Measurements from ENCODE around the gene FDX2. TPM values are rescaled to one million over a fixed set of nuclear protein-coding genes. Genes with fewer than 3 reads are reported as not detected.

FDX2 gene
- total RNA-seq, result 20.7 TPM

GRCh38 chr19:10315335-10316214, at the start of gene FDX2:
TSS of gene FDX2 (minus strand) at chr19:10316015. CDS start at chr19:10315996, 19 bp downstream.

GRCh38 chr19:10339380-10339960, 23.7 kb upstream of the FDX2 start, which contains the start of gene ICAM3:
TSS of gene ICAM3 (minus strand) at chr19:10339624. CDS start at chr19:10339614, 10 bp downstream.

DNA sequence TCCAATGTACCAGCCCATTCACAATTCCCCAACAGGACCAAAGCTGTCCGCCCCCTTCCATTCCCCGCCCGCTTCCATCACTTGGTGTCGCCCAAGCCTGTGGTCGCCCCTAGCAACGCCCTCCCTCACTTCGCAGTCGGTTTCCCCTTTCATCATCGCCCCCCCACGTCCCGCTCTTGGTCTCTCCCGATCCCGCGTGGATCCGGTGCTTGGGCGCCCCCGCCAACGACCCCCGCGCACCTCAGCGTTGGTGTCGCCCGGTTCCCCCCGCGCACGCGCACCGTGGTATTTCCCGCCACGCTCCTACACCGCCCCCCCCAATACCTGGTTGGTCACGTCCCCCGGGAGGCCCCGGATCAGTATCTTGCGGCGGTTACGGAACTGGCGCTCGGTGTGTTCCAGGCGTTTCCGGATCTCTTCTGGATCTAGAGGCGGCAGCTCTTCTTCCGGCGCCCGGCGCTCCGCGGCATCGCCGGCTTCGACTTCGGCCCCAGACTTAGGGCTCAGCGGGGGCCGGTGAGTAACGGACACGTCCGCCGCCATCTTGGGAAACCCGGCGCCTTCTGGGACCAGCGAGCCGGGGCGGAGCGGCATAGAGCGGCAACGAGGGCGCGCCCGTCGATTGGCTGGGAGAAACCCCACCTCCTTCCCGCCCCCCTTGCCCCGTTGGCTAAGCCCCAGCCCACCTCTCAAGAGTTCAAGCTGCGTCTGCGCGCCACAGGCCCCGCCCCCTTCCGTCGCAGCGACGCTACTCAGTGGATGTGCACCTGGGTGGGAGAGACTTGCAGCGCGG, 17.3 kb upstream of the FDX2 start, which contains the start of gene RAVER1:
Gene RAVER1 (minus strand): TSS at position 565 of the 793 bp plus-strand sequence. CDS start 22 bp downstream, at position 543.

DNA sequence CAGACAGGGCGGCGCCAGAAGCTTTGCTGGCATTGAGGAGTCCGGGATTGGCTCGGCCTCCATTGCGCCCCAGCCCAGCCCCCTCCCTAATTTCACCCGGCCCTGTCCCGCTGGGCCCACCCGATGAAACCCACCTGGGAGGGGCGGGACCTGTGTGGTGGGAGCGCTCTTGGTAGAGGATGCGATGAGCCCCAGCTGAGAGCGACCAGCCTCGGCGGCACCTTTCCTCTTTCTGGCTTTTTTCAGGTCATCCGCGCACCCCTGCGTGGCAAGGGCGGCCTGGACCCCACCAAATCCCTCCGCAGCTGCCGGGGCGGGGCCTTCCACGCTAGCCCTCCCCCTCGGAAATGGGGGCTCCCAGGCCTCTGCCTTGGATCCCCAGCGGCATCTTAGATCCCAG, 6.4 kb downstream of the FDX2 start, which contains the start of gene ZGLP1:
Gene ZGLP1 (minus strand): TSS at position 393 of the 400 bp plus-strand sequence.

GRCh38 chr19:10289836-10290356, 25.9 kb downstream of the FDX2 start, which contains the start of gene ICAM5:
TSS of gene ICAM5 (plus strand) at chr19:10289952. CDS start at chr19:10290044, 92 bp downstream.

DNA sequence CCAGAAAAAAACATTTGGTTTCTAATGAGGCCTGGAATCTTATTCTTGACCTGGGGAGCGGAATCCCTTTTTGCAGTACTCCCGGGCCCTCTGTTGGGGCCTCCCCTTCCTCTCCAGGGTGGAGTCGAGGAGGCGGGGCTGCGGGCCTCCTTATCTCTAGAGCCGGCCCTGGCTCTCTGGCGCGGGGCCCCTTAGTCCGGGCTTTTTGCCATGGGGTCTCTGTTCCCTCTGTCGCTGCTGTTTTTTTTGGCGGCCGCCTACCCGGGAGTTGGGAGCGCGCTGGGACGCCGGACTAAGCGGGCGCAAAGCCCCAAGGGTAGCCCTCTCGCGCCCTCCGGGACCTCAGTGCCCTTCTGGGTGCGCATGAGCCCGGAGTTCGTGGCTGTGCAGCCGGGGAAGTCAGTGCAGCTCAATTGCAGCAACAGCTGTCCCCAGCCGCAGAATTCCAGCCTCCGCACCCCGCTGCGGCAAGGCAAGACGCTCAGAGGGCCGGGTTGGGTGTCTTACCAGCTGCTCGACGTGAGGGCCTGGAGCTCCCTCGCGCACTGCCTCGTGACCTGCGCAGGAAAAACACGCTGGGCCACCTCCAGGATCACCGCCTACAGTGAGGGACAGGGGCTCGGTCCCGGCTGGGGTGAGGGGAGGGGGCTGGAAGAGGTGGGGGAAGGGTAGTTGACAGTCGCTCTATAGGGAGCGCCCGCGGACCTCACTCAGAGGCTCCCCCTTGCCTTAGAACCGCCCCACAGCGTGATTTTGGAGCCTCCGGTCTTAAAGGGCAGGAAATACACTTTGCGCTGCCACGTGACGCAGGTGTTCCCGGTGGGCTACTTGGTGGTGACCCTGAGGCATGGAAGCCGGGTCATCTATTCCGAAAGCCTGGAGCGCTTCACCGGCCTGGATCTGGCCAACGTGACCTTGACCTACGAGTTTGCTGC, 28.7 kb downstream of the FDX2 start, which contains the start of gene ICAM4:
Gene ICAM4 (plus strand): TSS at position 153 of the 935 bp plus-strand sequence. CDS start 58 bp downstream, at position 211.

GRCh38 chr19:10270616-10271394, 45.0 kb downstream of the FDX2 start, which contains the start of gene ICAM1:
TSS of gene ICAM1 (plus strand) at chr19:10271120. CDS start at chr19:10271160, 40 bp downstream.

Small RNAs within 50 kb of the gene (small RNA-seq; reads per million reads assigned to genes)
- gene AC011511.1 (ENCODE audit: low replicate concordance), result not detected
- gene AC011511.4 (ENCODE audit: low replicate concordance), result not detected

Other genes with a start within 250 kb of the FDX2 start
- gene SHFL, start 229.7 kb downstream of the FDX2 start, total RNA-seq, result 25.0 TPM
- 2.8 TPM for gene ANGPTL6, start 213.3 kb downstream of the FDX2 start, total RNA-seq
- 18.2 TPM for gene PPAN, start 209.7 kb downstream of the FDX2 start, total RNA-seq
- gene P2RY11, start 204.3 kb downstream of the FDX2 start, total RNA-seq, result 9.7 TPM
- gene EIF3G, start 196.1 kb downstream of the FDX2 start, total RNA-seq, result 239 TPM
- 56.9 TPM for gene DNMT1, start 121.1 kb downstream of the FDX2 start, total RNA-seq
- gene S1PR2, start 84.7 kb downstream of the FDX2 start, total RNA-seq, result 13.9 TPM
- gene MRPL4, start 63.8 kb downstream of the FDX2 start, total RNA-seq, result 30.4 TPM
- 53.6 TPM for gene ICAM1, start 44.9 kb downstream of the FDX2 start, total RNA-seq
- 3.0 TPM for gene ICAM4, start 29.1 kb downstream of the FDX2 start, total RNA-seq
- gene ICAM5, start 26.1 kb downstream of the FDX2 start, total RNA-seq, result 2.2 TPM
- 6.8 TPM for gene ZGLP1, start 6.2 kb downstream of the FDX2 start, total RNA-seq
- gene RAVER1, start 17.5 kb upstream of the FDX2 start, total RNA-seq, result 33.8 TPM
- 17.2 TPM for gene ICAM3, start 23.6 kb upstream of the FDX2 start, total RNA-seq
- 156 TPM for gene TYK2, start 64.6 kb upstream of the FDX2 start, total RNA-seq
- gene CDC37, start 87.5 kb upstream of the FDX2 start, total RNA-seq, result 98.3 TPM
- 4.8 TPM for gene PDE4A, start 104.5 kb upstream of the FDX2 start, total RNA-seq
- 56.5 TPM for gene KEAP1, start 187.3 kb upstream of the FDX2 start, total RNA-seq
- 1.7 TPM for gene S1PR5, start 201.4 kb upstream of the FDX2 start, total RNA-seq
- gene ATG4D, start 227.9 kb upstream of the FDX2 start, total RNA-seq, result 24.1 TPM
- 22.5 TPM for gene KRI1, start 250.0 kb upstream of the FDX2 start, total RNA-seq

All from metanephros (tissue), 2 donors.